HCT116 (cell line): Measurements from ENCODE around the gene FRZB. TPM values are rescaled to one million over a fixed set of nuclear protein-coding genes. Genes with fewer than 3 reads are reported as not detected.

ENCODE experiments used
- ATAC-seq: fragments of 200-7000 bp; cut with Tn5 transposase; 2 replicates; pipeline ENCODE4 v1.9.1; 2020; ENCODE audit warnings: mild to moderate bottlenecking, moderate library complexity
- BruUV-seq: library from RNA; stranded (reverse); fragments of 400-500 nt; replicated peaks from 2 replicates; lab custom pipeline; 2021; lab: Mats Ljungman, UMichigan
- CTCF ChIA-PET: fragments of 300-600 bp; sonication (Branson Sonifier 250); formaldehyde crosslinking; loops from one replicate; lab custom pipeline; 2021; ENCODE audit warnings: antibody characterized with exemption; lab: Charles Lee
- POLR2A ChIA-PET: fragments of 300-600, 350-600 bp; sonication (Branson Sonifier 250); formaldehyde crosslinking; loops from one replicate; lab custom pipeline; 2021; ENCODE audit warnings: antibody characterized with exemption; lab: Charles Lee
- RAD21 ChIA-PET, 2 experiments: fragments of 300-600 bp; sonication (Branson Sonifier 250); formaldehyde crosslinking; loops; one replicate each; lab custom pipeline; 2023; ENCODE audit warnings: low total read pairs in 2 of 2; ENCODE audit not compliant: uncharacterized antibody in 2 of 2, unreplicated experiment in 2 of 2, low non-redundant PET in 1 of 2; lab: Charles Lee
- DNase-seq: peaks from one replicate; pipeline ENCODE4 v3.0.0-alpha.2; 2010; ENCODE audit warnings: low read depth, low spot score
- H2AFZ ChIP-seq: fragments of 200-600 bp; shearing (Covaris generic), sonication (generic); 2 replicates; pipeline ENCODE4 v1.6.1; 2017; ENCODE audit warnings: low read depth, mixed run types, mixed read lengths, antibody characterized with exemption, low read length; ENCODE audit not compliant: poor library complexity, severe bottlenecking
- H3K27ac ChIP-seq: 2 replicates; pipeline ENCODE4 v1.5.1; 2012; ENCODE audit warnings: low read depth, low read length
- H3K27me3 ChIP-seq: fragments of 200-600 bp; sonication (generic); 2 replicates; pipeline ENCODE4 v1.6.1; 2016; ENCODE audit warnings: mixed run types, low read length, mixed read lengths; ENCODE audit not compliant: insufficient read depth
- H3K36me3 ChIP-seq, 2 experiments: fragments of 200-500 bp in 1 of 2; fragments of 200-600 bp in 1 of 2; sonication (Bioruptor generic) in 1 of 2; sonication (generic) in 1 of 2; 2 replicates each; pipeline versions ENCODE4 v1.5.1 to v1.6.1; 2014 to 2016; ENCODE audit warnings: low read length in 2 of 2, inconsistent platforms in 1 of 2, mixed read lengths in 1 of 2, mixed run types in 1 of 2; ENCODE audit not compliant: insufficient read depth in 2 of 2, control insufficient read depth in 1 of 2
- H3K4me1 ChIP-seq, 2 experiments: fragments of 200-600 bp in 1 of 2; sonication (generic) in 1 of 2; 2 replicates each; pipeline versions ENCODE4 v1.5.1 to v1.6.1; 2012 to 2017; ENCODE audit warnings: low read length in 2 of 2, inconsistent platforms in 1 of 2, mild to moderate bottlenecking in 1 of 2, mixed read lengths in 1 of 2, mixed run types in 1 of 2, moderate library complexity in 1 of 2; ENCODE audit not compliant: insufficient read depth in 2 of 2, control insufficient read depth in 1 of 2
- H3K4me2 ChIP-seq: fragments of 200-600 bp; sonication (generic); 2 replicates; pipeline ENCODE4 v1.6.1; 2017; ENCODE audit warnings: mixed run types, low read length, mixed read lengths
- H3K4me3 ChIP-seq, 2 experiments: fragments of 200-600 bp in 1 of 2; sonication (generic) in 1 of 2; replicated peaks in 1 of 2; 2 replicates each; pipeline ENCODE4 v1.5.1; 2011 to 2016; ENCODE audit warnings: low read length in 2 of 2, control low read depth in 1 of 2, low read depth in 1 of 2, mild to moderate bottlenecking in 1 of 2, mixed read lengths in 1 of 2, mixed run types in 1 of 2
- H3K79me2 ChIP-seq: fragments of 200-600 bp; sonication (generic); 2 replicates; pipeline ENCODE4 v1.6.1; 2017; ENCODE audit warnings: mild to moderate bottlenecking, mixed run types, low read length, moderate library complexity, mixed read lengths; ENCODE audit not compliant: insufficient read depth
- H3K9ac ChIP-seq: fragments of 200-600 bp; sonication (generic); 2 replicates; pipeline ENCODE4 v1.6.1; 2016; ENCODE audit warnings: low read length, mixed read lengths
- H3K9me2 ChIP-seq: fragments of 200-600 bp; sonication (generic), shearing (Covaris generic); 2 replicates; pipeline ENCODE4 v1.6.1; 2017; ENCODE audit warnings: mixed run types, mild to moderate bottlenecking, moderate library complexity; ENCODE audit not compliant: insufficient read depth
- H3K9me3 ChIP-seq, 2 experiments: fragments of 200-500 bp in 1 of 2; fragments of 200-600 bp in 1 of 2; sonication (Bioruptor generic) in 1 of 2; sonication (generic) in 1 of 2; 2 replicates each; pipeline ENCODE4 v1.6.1; 2014 to 2017; ENCODE audit warnings: low read length in 2 of 2, mixed read lengths in 2 of 2, inconsistent platforms in 1 of 2, low read depth in 1 of 2, mild to moderate bottlenecking in 1 of 2, mixed run types in 1 of 2, moderate library complexity in 1 of 2; ENCODE audit not compliant: control insufficient read depth in 1 of 2, insufficient read depth in 1 of 2
- H4K20me1 ChIP-seq: fragments of 200-600 bp; sonication (generic), shearing (Covaris generic); 2 replicates; pipeline ENCODE4 v1.6.1; 2017; ENCODE audit warnings: mixed run types, mild to moderate bottlenecking, moderate library complexity; ENCODE audit not compliant: insufficient read depth
- CBX3 ChIP-seq: IDR thresholded peaks from 2 replicates; pipeline ENCODE4 v1.6.1; 2012; ENCODE audit warnings: low read depth
- CEBPB ChIP-seq: IDR thresholded peaks from 2 replicates; pipeline ENCODE4 v1.6.1; 2012; ENCODE audit warnings: low read depth
- EGR1 ChIP-seq: IDR thresholded peaks from 2 replicates; pipeline ENCODE4 v1.6.1; 2012; ENCODE audit warnings: low read depth
- ELF1 ChIP-seq: IDR thresholded peaks from 2 replicates; pipeline ENCODE4 v1.6.1; 2012; ENCODE audit warnings: low read depth, borderline replicate concordance
- EZH2phosphoT487 ChIP-seq: fragments of 200-600 bp; IDR thresholded peaks from 2 replicates; pipeline ENCODE4 v1.6.1; 2018; ENCODE audit warnings: antibody characterized with exemption, borderline replicate concordance
- MAX ChIP-seq: IDR thresholded peaks from 2 replicates; pipeline ENCODE4 v1.6.1; 2012
- POLR2A ChIP-seq: IDR thresholded peaks from 2 replicates; pipeline ENCODE4 v1.7.0; 2011; ENCODE audit warnings: borderline replicate concordance; ENCODE audit not compliant: insufficient read depth, insufficient read length; ENCODE audit errors: extremely low read depth
- RAD21 ChIP-seq: IDR thresholded peaks from 2 replicates; pipeline ENCODE4 v1.6.1; 2012; ENCODE audit warnings: low read depth, mild to moderate bottlenecking
- REST ChIP-seq: IDR thresholded peaks from 2 replicates; pipeline ENCODE4 v1.6.1; 2012; ENCODE audit warnings: low read depth
- SIN3A ChIP-seq: IDR thresholded peaks from 2 replicates; pipeline ENCODE4 v1.6.1; 2012; ENCODE audit warnings: low read depth
- SRF ChIP-seq: IDR thresholded peaks from 2 replicates; pipeline ENCODE4 v1.6.1; 2012; ENCODE audit warnings: low read depth
- TCF7L2 ChIP-seq: IDR thresholded peaks from 2 replicates; pipeline ENCODE4 v1.7.0; 2011; ENCODE audit warnings: borderline replicate concordance, inconsistent platforms; ENCODE audit not compliant: insufficient read depth, insufficient read length; ENCODE audit errors: extremely low read depth
- YY1 ChIP-seq: IDR thresholded peaks from 2 replicates; pipeline ENCODE4 v1.6.1; 2011; ENCODE audit warnings: low read length, low read depth, moderate library complexity, mild to moderate bottlenecking; ENCODE audit not compliant: insufficient replicate concordance; ENCODE audit errors: extremely low read depth
- ZFX ChIP-seq: fragments of 450-650 bp; IDR thresholded peaks from 2 replicates; pipeline ENCODE4 v1.6.1; 2017
- intact Hi-C: fragments of 100-400 bp; cut with micrococcal nuclease; formaldehyde crosslinking; loops from 2 replicates; pipeline ENCODE4 v1.10.0; 2022
- total RNA-seq: library from RNA; stranded (reverse); gene quantifications from one replicate; pipeline ENCODE4 v1.2.1, GENCODE V29; 2021; ENCODE audit not compliant: unreplicated experiment
- TF ChIP-seq, protein P1 (sequence below): IDR thresholded peaks from 2 replicates; pipeline ENCODE4 v1.6.1; 2011; ENCODE audit warnings: mild to moderate bottlenecking, low read length, moderate library complexity; ENCODE audit not compliant: insufficient replicate concordance; ENCODE audit errors: extremely low read depth

Gene FRZB
- total RNA-seq, 1 experiment from 2014 or later = 0.49 TPM

DNA sequence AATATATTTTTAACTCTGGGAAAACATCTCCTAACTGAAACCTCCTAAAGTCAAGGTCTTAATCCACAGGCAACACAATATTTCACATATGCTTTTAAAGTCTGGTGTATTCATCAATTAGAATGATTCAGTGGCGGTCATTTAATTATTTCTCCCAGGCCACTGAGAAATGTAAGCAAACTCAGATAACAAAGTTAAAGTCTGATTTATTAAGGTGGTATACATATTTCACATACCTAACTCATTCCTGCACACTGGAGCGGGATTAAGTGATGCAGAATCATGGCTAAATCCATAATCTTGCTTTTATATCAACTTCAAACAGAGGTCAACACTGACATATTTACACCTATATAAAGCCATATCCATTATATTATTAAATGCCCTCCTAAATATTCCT is 43.7 kb downstream of the FRZB start:
- Histone ChIP-seq H3K4me2 (no peak overlapping the region), H3K36me3 (no peaks in the 10 kb centered on the region), H3K27me3 (no peaks in the 10 kb centered on the region), H3K9me3 (no peaks in the 10 kb centered on the region), H3K4me1 (no peaks in the 10 kb centered on the region), H3K9ac (no peak overlapping the region), H3K79me2 (no peaks in the 10 kb centered on the region), H3K9me2 (no peaks in the 10 kb centered on the region), H3K4me3 (no peak overlapping the region), H2AFZ (no peak overlapping the region), H4K20me1 (no peaks in the 10 kb centered on the region), H3K27ac (no peak overlapping the region)
- no peak for DNase-seq
- BruUV-seq = no TSS peak
- ChIA-PET CTCF (no interaction called here), RAD21 (no interaction called here), POLR2A (no interaction called here)
- intact Hi-C loops = no loop called here
- ATAC-seq = no peak
- no peak for TF ChIP-seq CEBPB
- TF ChIP-seq POLR2A = no peak
- no peak for TF ChIP-seq YY1
- TF ChIP-seq REST = no peak
- TF ChIP-seq, protein P1, sequence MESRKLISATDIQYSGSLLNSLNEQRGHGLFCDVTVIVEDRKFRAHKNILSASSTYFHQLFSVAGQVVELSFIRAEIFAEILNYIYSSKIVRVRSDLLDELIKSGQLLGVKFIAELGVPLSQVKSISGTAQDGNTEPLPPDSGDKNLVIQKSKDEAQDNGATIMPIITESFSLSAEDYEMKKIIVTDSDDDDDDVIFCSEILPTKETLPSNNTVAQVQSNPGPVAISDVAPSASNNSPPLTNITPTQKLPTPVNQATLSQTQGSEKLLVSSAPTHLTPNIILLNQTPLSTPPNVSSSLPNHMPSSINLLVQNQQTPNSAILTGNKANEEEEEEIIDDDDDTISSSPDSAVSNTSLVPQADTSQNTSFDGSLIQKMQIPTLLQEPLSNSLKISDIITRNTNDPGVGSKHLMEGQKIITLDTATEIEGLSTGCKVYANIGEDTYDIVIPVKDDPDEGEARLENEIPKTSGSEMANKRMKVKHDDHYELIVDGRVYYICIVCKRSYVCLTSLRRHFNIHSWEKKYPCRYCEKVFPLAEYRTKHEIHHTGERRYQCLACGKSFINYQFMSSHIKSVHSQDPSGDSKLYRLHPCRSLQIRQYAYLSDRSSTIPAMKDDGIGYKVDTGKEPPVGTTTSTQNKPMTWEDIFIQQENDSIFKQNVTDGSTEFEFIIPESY = no peak
- no peak for TF ChIP-seq ELF1
- TF ChIP-seq EGR1 = no peak
- TF ChIP-seq SRF = no peak
- no peak for TF ChIP-seq TCF7L2
- no peak for TF ChIP-seq RAD21
- no peak for TF ChIP-seq EZH2phosphoT487
- no peak for TF ChIP-seq ZFX
- no peak for TF ChIP-seq CBX3
- TF ChIP-seq MAX = no peak
- no peak for TF ChIP-seq SIN3A
